ENCODE data around the gene USF3. TPM values are rescaled to one million over a fixed set of nuclear protein-coding genes. Genes with fewer than 3 reads are reported as not detected.

USF3 gene, protein sequence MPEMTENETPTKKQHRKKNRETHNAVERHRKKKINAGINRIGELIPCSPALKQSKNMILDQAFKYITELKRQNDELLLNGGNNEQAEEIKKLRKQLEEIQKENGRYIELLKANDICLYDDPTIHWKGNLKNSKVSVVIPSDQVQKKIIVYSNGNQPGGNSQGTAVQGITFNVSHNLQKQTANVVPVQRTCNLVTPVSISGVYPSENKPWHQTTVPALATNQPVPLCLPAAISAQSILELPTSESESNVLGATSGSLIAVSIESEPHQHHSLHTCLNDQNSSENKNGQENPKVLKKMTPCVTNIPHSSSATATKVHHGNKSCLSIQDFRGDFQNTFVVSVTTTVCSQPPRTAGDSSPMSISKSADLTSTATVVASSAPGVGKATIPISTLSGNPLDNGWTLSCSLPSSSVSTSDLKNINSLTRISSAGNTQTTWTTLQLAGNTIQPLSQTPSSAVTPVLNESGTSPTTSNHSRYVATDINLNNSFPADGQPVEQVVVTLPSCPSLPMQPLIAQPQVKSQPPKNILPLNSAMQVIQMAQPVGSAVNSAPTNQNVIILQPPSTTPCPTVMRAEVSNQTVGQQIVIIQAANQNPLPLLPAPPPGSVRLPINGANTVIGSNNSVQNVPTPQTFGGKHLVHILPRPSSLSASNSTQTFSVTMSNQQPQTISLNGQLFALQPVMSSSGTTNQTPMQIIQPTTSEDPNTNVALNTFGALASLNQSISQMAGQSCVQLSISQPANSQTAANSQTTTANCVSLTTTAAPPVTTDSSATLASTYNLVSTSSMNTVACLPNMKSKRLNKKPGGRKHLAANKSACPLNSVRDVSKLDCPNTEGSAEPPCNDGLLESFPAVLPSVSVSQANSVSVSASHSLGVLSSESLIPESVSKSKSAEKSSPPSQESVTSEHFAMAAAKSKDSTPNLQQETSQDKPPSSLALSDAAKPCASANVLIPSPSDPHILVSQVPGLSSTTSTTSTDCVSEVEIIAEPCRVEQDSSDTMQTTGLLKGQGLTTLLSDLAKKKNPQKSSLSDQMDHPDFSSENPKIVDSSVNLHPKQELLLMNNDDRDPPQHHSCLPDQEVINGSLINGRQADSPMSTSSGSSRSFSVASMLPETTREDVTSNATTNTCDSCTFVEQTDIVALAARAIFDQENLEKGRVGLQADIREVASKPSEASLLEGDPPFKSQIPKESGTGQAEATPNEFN (N-terminal part only)
- total RNA-seq (ENCODE audit: low replicate concordance): 2.3 and 3.2 TPM in 2 replicates

GRCh38 chr3:113695786-113696645 lies at the start of gene USF3:
Gene USF3 (minus strand): TSS chr3:113696642. CDS start chr3:113674878, 21,764 bp downstream.

DNA sequence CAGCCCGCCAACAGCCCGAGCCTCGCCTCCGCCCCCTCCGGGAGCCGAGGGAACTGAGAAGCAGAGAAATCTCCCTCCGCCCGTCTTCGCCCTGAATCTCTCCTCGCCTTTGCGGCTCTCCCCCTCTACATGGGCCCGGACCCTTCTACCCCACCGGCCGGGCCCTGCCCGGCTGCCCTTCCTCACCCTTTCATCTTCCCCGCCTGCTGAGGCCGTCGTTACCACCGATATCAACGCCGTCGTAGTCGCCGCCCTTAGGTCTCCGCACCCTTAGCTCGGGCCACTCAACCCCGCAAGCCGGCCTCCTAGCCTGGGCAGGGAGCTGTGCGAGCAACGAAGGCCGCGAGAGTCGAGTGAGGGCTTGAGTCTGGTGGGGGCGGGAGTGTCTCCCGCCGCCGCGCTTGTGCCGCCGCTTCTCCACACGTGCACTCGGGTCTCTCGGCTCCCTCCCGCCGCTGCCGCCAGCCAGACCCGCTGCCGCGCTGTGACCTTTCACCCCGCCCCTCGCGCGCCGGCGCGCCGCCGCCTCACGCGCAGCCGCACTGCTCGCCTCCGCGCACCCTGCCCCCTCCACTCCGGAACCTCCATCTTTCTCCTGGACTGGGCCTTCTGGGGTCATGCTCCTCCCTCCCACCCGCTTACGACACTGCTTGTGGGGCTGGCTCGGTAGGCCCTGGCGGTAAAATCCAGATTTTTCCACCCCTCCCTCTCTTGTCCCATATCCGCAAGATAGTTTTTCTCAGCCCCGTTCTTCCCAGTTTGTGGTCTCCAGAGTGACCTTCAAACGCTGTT lies 49.5 kb upstream of the USF3 start, which contains the start of gene NAA50:
NAA50 (minus strand) TSS at position 494 of the 792 bp plus-strand sequence; CDS start at position 194, 300 bp downstream.

Other genes starting within 250 kb of the USF3 start
- 8.0 and 10.7 TPM in 2 replicates for gene SPICE1, start 181.5 kb downstream of the USF3 start, total RNA-seq (ENCODE audit: low replicate concordance)
- not detected in 2 replicates for gene SIDT1, start 164.1 kb downstream of the USF3 start, total RNA-seq (ENCODE audit: low replicate concordance)
- gene NAA50, start 49.6 kb upstream of the USF3 start, total RNA-seq (ENCODE audit: low replicate concordance): 120 and 133 TPM in 2 replicates
- gene ATP6V1A, start 50.4 kb upstream of the USF3 start, total RNA-seq (ENCODE audit: low replicate concordance): 87.8 and 89.1 TPM in 2 replicates
- 1.6 and 13.1 TPM in 2 replicates for gene GRAMD1C, start 142.1 kb upstream of the USF3 start, total RNA-seq (ENCODE audit: low replicate concordance)

Data from smooth muscle cell of the coronary artery (primary cell).